HCT116 (cell line): Measurements from ENCODE around the gene WSB2. TPM values are rescaled to one million over a fixed set of nuclear protein-coding genes. Genes with fewer than 3 reads are reported as not detected.

Experiments
- ATAC-seq: fragments of 200-7000 bp; cut with Tn5 transposase; 2 replicates; pipeline ENCODE4 v1.9.1; 2020; ENCODE audit warnings: mild to moderate bottlenecking, moderate library complexity
- BruUV-seq: library from RNA; stranded (reverse); fragments of 400-500 nt; replicated peaks from 2 replicates; lab custom pipeline; 2021; lab: Mats Ljungman, UMichigan
- CTCF ChIA-PET: fragments of 300-600 bp; sonication (Branson Sonifier 250); formaldehyde crosslinking; loops from one replicate; lab custom pipeline; 2021; ENCODE audit warnings: antibody characterized with exemption; lab: Charles Lee
- POLR2A ChIA-PET: fragments of 300-600, 350-600 bp; sonication (Branson Sonifier 250); formaldehyde crosslinking; loops from one replicate; lab custom pipeline; 2021; ENCODE audit warnings: antibody characterized with exemption; lab: Charles Lee
- RAD21 ChIA-PET, 2 experiments: fragments of 300-600 bp; sonication (Branson Sonifier 250); formaldehyde crosslinking; loops; one replicate each; lab custom pipeline; 2023; ENCODE audit warnings: low total read pairs in 2 of 2; ENCODE audit not compliant: uncharacterized antibody in 2 of 2, unreplicated experiment in 2 of 2, low non-redundant PET in 1 of 2; lab: Charles Lee
- DNase-seq: peaks from one replicate; pipeline ENCODE4 v3.0.0-alpha.2; 2010; ENCODE audit warnings: low read depth, low spot score
- H2AFZ ChIP-seq: fragments of 200-600 bp; shearing (Covaris generic), sonication (generic); 2 replicates; pipeline ENCODE4 v1.6.1; 2017; ENCODE audit warnings: low read depth, mixed run types, mixed read lengths, antibody characterized with exemption, low read length; ENCODE audit not compliant: poor library complexity, severe bottlenecking
- H3K27ac ChIP-seq: 2 replicates; pipeline ENCODE4 v1.5.1; 2012; ENCODE audit warnings: low read depth, low read length
- H3K27me3 ChIP-seq: fragments of 200-600 bp; sonication (generic); 2 replicates; pipeline ENCODE4 v1.6.1; 2016; ENCODE audit warnings: mixed run types, low read length, mixed read lengths; ENCODE audit not compliant: insufficient read depth
- H3K36me3 ChIP-seq, 2 experiments: fragments of 200-500 bp in 1 of 2; fragments of 200-600 bp in 1 of 2; sonication (Bioruptor generic) in 1 of 2; sonication (generic) in 1 of 2; 2 replicates each; pipeline versions ENCODE4 v1.5.1 to v1.6.1; 2014 to 2016; ENCODE audit warnings: low read length in 2 of 2, inconsistent platforms in 1 of 2, mixed read lengths in 1 of 2, mixed run types in 1 of 2; ENCODE audit not compliant: insufficient read depth in 2 of 2, control insufficient read depth in 1 of 2
- H3K4me1 ChIP-seq, 2 experiments: fragments of 200-600 bp in 1 of 2; sonication (generic) in 1 of 2; 2 replicates each; pipeline versions ENCODE4 v1.5.1 to v1.6.1; 2012 to 2017; ENCODE audit warnings: low read length in 2 of 2, inconsistent platforms in 1 of 2, mild to moderate bottlenecking in 1 of 2, mixed read lengths in 1 of 2, mixed run types in 1 of 2, moderate library complexity in 1 of 2; ENCODE audit not compliant: insufficient read depth in 2 of 2, control insufficient read depth in 1 of 2
- H3K4me2 ChIP-seq: fragments of 200-600 bp; sonication (generic); 2 replicates; pipeline ENCODE4 v1.6.1; 2017; ENCODE audit warnings: mixed run types, low read length, mixed read lengths
- H3K4me3 ChIP-seq, 2 experiments: fragments of 200-600 bp in 1 of 2; sonication (generic) in 1 of 2; replicated peaks in 1 of 2; 2 replicates each; pipeline ENCODE4 v1.5.1; 2011 to 2016; ENCODE audit warnings: low read length in 2 of 2, control low read depth in 1 of 2, low read depth in 1 of 2, mild to moderate bottlenecking in 1 of 2, mixed read lengths in 1 of 2, mixed run types in 1 of 2
- H3K79me2 ChIP-seq: fragments of 200-600 bp; sonication (generic); 2 replicates; pipeline ENCODE4 v1.6.1; 2017; ENCODE audit warnings: mild to moderate bottlenecking, mixed run types, low read length, moderate library complexity, mixed read lengths; ENCODE audit not compliant: insufficient read depth
- H3K9ac ChIP-seq: fragments of 200-600 bp; sonication (generic); 2 replicates; pipeline ENCODE4 v1.6.1; 2016; ENCODE audit warnings: low read length, mixed read lengths
- H3K9me2 ChIP-seq: fragments of 200-600 bp; sonication (generic), shearing (Covaris generic); 2 replicates; pipeline ENCODE4 v1.6.1; 2017; ENCODE audit warnings: mixed run types, mild to moderate bottlenecking, moderate library complexity; ENCODE audit not compliant: insufficient read depth
- H3K9me3 ChIP-seq, 2 experiments: fragments of 200-500 bp in 1 of 2; fragments of 200-600 bp in 1 of 2; sonication (Bioruptor generic) in 1 of 2; sonication (generic) in 1 of 2; 2 replicates each; pipeline ENCODE4 v1.6.1; 2014 to 2017; ENCODE audit warnings: low read length in 2 of 2, mixed read lengths in 2 of 2, inconsistent platforms in 1 of 2, low read depth in 1 of 2, mild to moderate bottlenecking in 1 of 2, mixed run types in 1 of 2, moderate library complexity in 1 of 2; ENCODE audit not compliant: control insufficient read depth in 1 of 2, insufficient read depth in 1 of 2
- H4K20me1 ChIP-seq: fragments of 200-600 bp; sonication (generic), shearing (Covaris generic); 2 replicates; pipeline ENCODE4 v1.6.1; 2017; ENCODE audit warnings: mixed run types, mild to moderate bottlenecking, moderate library complexity; ENCODE audit not compliant: insufficient read depth
- ATF3 ChIP-seq: IDR thresholded peaks from 2 replicates; pipeline ENCODE4 v1.6.1; 2012
- ELF1 ChIP-seq: IDR thresholded peaks from 2 replicates; pipeline ENCODE4 v1.6.1; 2012; ENCODE audit warnings: low read depth, borderline replicate concordance
- EZH2 ChIP-seq: fragments of 200-600 bp; sonication (generic); IDR thresholded peaks from 2 replicates; pipeline ENCODE4 v1.6.1; 2017; ENCODE audit warnings: antibody characterized with exemption, mixed run types
- EZH2phosphoT487 ChIP-seq: fragments of 200-600 bp; IDR thresholded peaks from 2 replicates; pipeline ENCODE4 v1.6.1; 2018; ENCODE audit warnings: antibody characterized with exemption, borderline replicate concordance
- FOSL1 ChIP-seq: IDR thresholded peaks from 2 replicates; pipeline ENCODE4 v1.6.1; 2012; ENCODE audit warnings: low read depth
- JUND ChIP-seq: IDR thresholded peaks from 2 replicates; pipeline ENCODE4 v1.6.1; 2012
- MAX ChIP-seq: IDR thresholded peaks from 2 replicates; pipeline ENCODE4 v1.6.1; 2012
- POLR2A ChIP-seq: IDR thresholded peaks from 2 replicates; pipeline ENCODE4 v1.7.0; 2011; ENCODE audit warnings: borderline replicate concordance; ENCODE audit not compliant: insufficient read depth, insufficient read length; ENCODE audit errors: extremely low read depth
- POLR2AphosphoS5 ChIP-seq: IDR thresholded peaks from 2 replicates; pipeline ENCODE4 v1.6.1; 2011; ENCODE audit warnings: mild to moderate bottlenecking, low read depth, low read length, moderate library complexity
- RAD21 ChIP-seq: IDR thresholded peaks from 2 replicates; pipeline ENCODE4 v1.6.1; 2012; ENCODE audit warnings: low read depth, mild to moderate bottlenecking
- REST ChIP-seq: IDR thresholded peaks from 2 replicates; pipeline ENCODE4 v1.6.1; 2012; ENCODE audit warnings: low read depth
- SIN3A ChIP-seq: IDR thresholded peaks from 2 replicates; pipeline ENCODE4 v1.6.1; 2012; ENCODE audit warnings: low read depth
- SP1 ChIP-seq: IDR thresholded peaks from 2 replicates; pipeline ENCODE4 v1.6.1; 2012; ENCODE audit warnings: low read depth
- SRF ChIP-seq: IDR thresholded peaks from 2 replicates; pipeline ENCODE4 v1.6.1; 2012; ENCODE audit warnings: low read depth
- TCF7L2 ChIP-seq: IDR thresholded peaks from 2 replicates; pipeline ENCODE4 v1.7.0; 2011; ENCODE audit warnings: borderline replicate concordance, inconsistent platforms; ENCODE audit not compliant: insufficient read depth, insufficient read length; ENCODE audit errors: extremely low read depth
- YY1 ChIP-seq: IDR thresholded peaks from 2 replicates; pipeline ENCODE4 v1.6.1; 2011; ENCODE audit warnings: low read length, low read depth, moderate library complexity, mild to moderate bottlenecking; ENCODE audit not compliant: insufficient replicate concordance; ENCODE audit errors: extremely low read depth
- ZFX ChIP-seq: fragments of 450-650 bp; IDR thresholded peaks from 2 replicates; pipeline ENCODE4 v1.6.1; 2017
- ZNF274 ChIP-seq: fragments of 200-500 bp; sonication (Bioruptor generic); IDR thresholded peaks from 2 replicates; pipeline ENCODE4 v1.6.1; 2014; ENCODE audit warnings: mild to moderate bottlenecking, low read depth, low read length, inconsistent platforms
- intact Hi-C: fragments of 100-400 bp; cut with micrococcal nuclease; formaldehyde crosslinking; loops from 2 replicates; pipeline ENCODE4 v1.10.0; 2022
- total RNA-seq: library from RNA; stranded (reverse); gene quantifications from one replicate; pipeline ENCODE4 v1.2.1, GENCODE V29; 2021; ENCODE audit not compliant: unreplicated experiment

WSB2 gene
- total RNA-seq, 1 experiment from 2014 or later, result 97.0 TPM

GRCh38 chr12:118033902-118034301 is 27.1 kb downstream of the WSB2 start:
- Histone ChIP-seq H3K4me2 (no peak overlapping the region), H3K79me2 (no peaks in the 10 kb centered on the region; the same call in 1 of the 2 replicates), H3K27ac (no peak overlapping the region; the same call in 1 of the 2 replicates), H3K4me3 (no peak overlapping the region), H4K20me1 (no peaks in the 10 kb centered on the region), H3K9ac (no peak overlapping the region), H3K9me2 (no peaks in the 10 kb centered on the region), H3K4me1 (peaks cover 0 to 21% of the 10 kb centered on the region in 2 experiments; a peak in 3 of 4 replicates), H3K27me3 (no peaks in the 10 kb centered on the region), H2AFZ (no peak overlapping the region), H3K9me3 (no peaks in the 10 kb centered on the region), H3K36me3 (peaks cover 46 to 47% of the 10 kb centered on the region in 2 experiments; a peak in 3 of 4 replicates)
- intact Hi-C loops, result loop anchor here (1.0 kb wide), 1 partner anchor 159 kb away; no protein-coding TSS in a partner anchor
- no TSS peak for BruUV-seq
- TF ChIP-seq POLR2AphosphoS5 (peak; percentile 12; the same call in 1 of the 2 replicates), EZH2 (no peak)
- RAD21 ChIA-PET, result interaction anchor here in 1 of 2 experiments (2.5 kb wide), 1 partner anchor 159 kb away, joined by 13 read pairs; no protein-coding TSS in a partner anchor
- ATAC-seq, result no peak
- POLR2A ChIA-PET, result interaction anchor here (1.6 to 1.7 kb wide), 2 partner anchors 17 to 158 kb away, joined by 4 read pairs; partner anchors contain the start of gene RFC5
- CTCF ChIA-PET, result interaction anchor here (1.0 to 3.9 kb wide), 3 partner anchors 17 to 344 kb away, joined by 3 to 62 read pairs (median 4); partner anchors contain the start of gene RFC5
- no peak for DNase-seq

GRCh38 chr12:118033323-118033722 is 27.7 kb downstream of the WSB2 start:
- Histone ChIP-seq H3K9me2 (no peaks in the 10 kb centered on the region), H3K27ac (no peak overlapping the region; the same call in 1 of the 2 replicates), H3K4me1 (peaks cover 0 to 21% of the 10 kb centered on the region in 2 experiments; a peak in 3 of 4 replicates), H3K9me3 (no peaks in the 10 kb centered on the region), H3K4me2 (no peak overlapping the region), H3K4me3 (no peak overlapping the region), H3K79me2 (no peaks in the 10 kb centered on the region; the same call in 1 of the 2 replicates), H3K27me3 (no peaks in the 10 kb centered on the region), H2AFZ (no peak overlapping the region), H3K9ac (no peak overlapping the region), H4K20me1 (no peaks in the 10 kb centered on the region), H3K36me3 (peaks cover 47 to 51% of the 10 kb centered on the region in 2 experiments; a peak in 3 of 4 replicates)
- ChIA-PET CTCF (interaction anchor here (1.0 to 1.3 kb wide), 3 partner anchors 17 to 345 kb away, joined by 3 to 4 read pairs (median 3); partner anchors contain the start of gene RFC5), RAD21 (interaction anchor here in 1 of 2 experiments (0.7 kb wide), 1 partner anchor 15 kb away, joined by 3 read pairs; no protein-coding TSS in a partner anchor), POLR2A (interaction anchor here (1.6 to 1.7 kb wide), 2 partner anchors 17 to 158 kb away, joined by 4 read pairs; partner anchors contain the start of gene RFC5)
- intact Hi-C loops, result no loop called here
- DNase-seq (no peak), ATAC-seq (no peak)
- BruUV-seq, result TSS peak; percentile 41
- TF ChIP-seq EZH2phosphoT487, result no peak
- no peak for TF ChIP-seq ZNF274
- no peak for TF ChIP-seq REST
- no peak for TF ChIP-seq POLR2A
- no peak for TF ChIP-seq FOSL1
- no peak for TF ChIP-seq ELF1
- no peak for TF ChIP-seq TCF7L2
- TF ChIP-seq ATF3, result no peak
- TF ChIP-seq JUND, result no peak
- no peak for TF ChIP-seq YY1
- no peak for TF ChIP-seq ZFX
- TF ChIP-seq RAD21, result no peak
- TF ChIP-seq SP1, result no peak
- TF ChIP-seq SRF, result no peak
- no peak for TF ChIP-seq SIN3A
- no peak for TF ChIP-seq MAX
